AG04450 (cell line): ENCODE data around the gene NEURL2. TPM values are rescaled to one million over a fixed set of nuclear protein-coding genes. Genes with fewer than 3 reads are reported as not detected.
A peak's percentile ranks its signal among the peaks of the same experiment; 100 is the strongest.

Source experiments
- CTCF ChIA-PET: fragments of 300-600, 350-600 bp; formaldehyde crosslinking; extraction: SDS; loops from one replicate; lab custom pipeline; 2022; ENCODE audit warnings: antibody characterized with exemption, inconsistent platforms; lab: Charles Lee
- POLR2A ChIA-PET: fragments of 350-600 bp; formaldehyde crosslinking; extraction: SDS; loops from one replicate; lab custom pipeline; 2021; ENCODE audit warnings: antibody characterized with exemption, inconsistent platforms; lab: Yijun Ruan, JAX
- DNase-seq: peaks from one replicate; pipeline ENCODE4 v3.0.0-alpha.2; 2011; ENCODE audit warnings: low read depth, low spot score
- H3K27ac ChIP-seq: one replicate; pipeline ENCODE4 v1.5.1; 2012; ENCODE audit warnings: low read depth, low read length, control low read depth
- H3K27me3 ChIP-seq: one replicate; pipeline ENCODE4 v1.6.0; 2012; ENCODE audit warnings: low read length; ENCODE audit not compliant: control insufficient read depth, insufficient read depth
- H3K4me3 ChIP-seq: 2 replicates; pipeline ENCODE4 v1.5.1; 2011; ENCODE audit warnings: mild to moderate bottlenecking, low read depth, low read length, control low read depth
- H3K9me3 ChIP-seq: 2 replicates; pipeline ENCODE4 v1.5.1; 2012; ENCODE audit warnings: low read length; ENCODE audit not compliant: control insufficient read depth, insufficient read depth
- CTCF ChIP-seq: IDR thresholded peaks from 2 replicates; pipeline ENCODE4 v1.5.1; 2011; ENCODE audit warnings: low read depth, low read length, control low read depth, inconsistent platforms
- polyA plus RNA-seq: library from polyadenylated mRNA; depleted of rRNA; stranded (reverse); fragments of >200 nt; gene quantifications from 2 replicates; pipeline ENCODE4 v1.2.3, GENCODE V29; 2011

Gene NEURL2
- polyA plus RNA-seq, 1 experiment: 1.1 TPM

GRCh38 chr20:45867819-45868176 is 23.2 kb downstream of the NEURL2 start:
- Histone ChIP-seq H3K9me3 (no peaks in the 10 kb centered on the region), H3K27ac (peak overlapping the region; percentile 65), H3K4me3 (no peak overlapping the region), H3K27me3 (no peaks in the 10 kb centered on the region)
- DNase-seq: no peak
- ChIA-PET CTCF (interaction anchor here (0.7 to 2.1 kb wide), 3 partner anchors 10 to 102 kb away, joined by 3 to 11 read pairs (median 3); no protein-coding TSS in a partner anchor), POLR2A (interaction anchor here (1.1 to 1.7 kb wide), 2 partner anchors 13 to 66 kb away, joined by 4 to 6 read pairs; partner anchors contain the start of genes PCIF1 and ZSWIM1)
- no peak for TF ChIP-seq CTCF

- TF ChIP-seq CTCF: no peak
- no peak for DNase-seq
- H3K27ac ChIP-seq: peak overlapping the region; percentile 65
- H3K4me3 ChIP-seq: no peak overlapping the region
- CTCF ChIA-PET: interaction anchor here (0.7 to 2.1 kb wide), 4 partner anchors 9 to 103 kb away, joined by 3 to 11 read pairs (median 3); no protein-coding TSS in a partner anchor
- no peaks in the 10 kb centered on the region for H3K27me3 ChIP-seq
- POLR2A ChIA-PET: interaction anchor here (1.1 to 1.7 kb wide), 2 partner anchors 14 to 67 kb away, joined by 4 to 6 read pairs; partner anchors contain the start of genes PCIF1 and ZSWIM1
- H3K9me3 ChIP-seq: no peaks in the 10 kb centered on the region
Measured at GRCh38 chr20:45867136-45867818, 23.7 kb downstream of the NEURL2 start.

GRCh38 chr20:45866454-45866853 is 24.6 kb downstream of the NEURL2 start:
- no peak for TF ChIP-seq CTCF
- Histone ChIP-seq H3K27me3 (no peaks in the 10 kb centered on the region), H3K27ac (no peak overlapping the region), H3K4me3 (no peak overlapping the region), H3K9me3 (no peaks in the 10 kb centered on the region)
- no peak for DNase-seq
- ChIA-PET POLR2A (no interaction called here), CTCF (interaction anchor here (0.7 to 3.3 kb wide), 4 partner anchors 11 to 215 kb away, joined by 3 to 15 read pairs (median 7); no protein-coding TSS in a partner anchor)

GRCh38 chr20:45863543-45864470 is 27.2 kb downstream of the NEURL2 start:
- POLR2A ChIA-PET: no interaction called here
- H3K9me3 ChIP-seq: no peaks in the 10 kb centered on the region
- no peak overlapping the region for H3K4me3 ChIP-seq
- no peak for TF ChIP-seq CTCF
- DNase-seq: no peak
- H3K27ac ChIP-seq: no peak overlapping the region
- CTCF ChIA-PET: interaction anchor here (0.6 to 3.3 kb wide), 5 partner anchors 9 to 108 kb away, joined by 3 to 15 read pairs (median 4); partner anchors contain the start of gene ZNF335
- no peaks in the 10 kb centered on the region for H3K27me3 ChIP-seq
